NCI-H82 treated with DMSO at 0.1 percent for 48 hours (cell line): ENCODE results near the gene TSPAN17.

ENCODE experiments used
- DNase-seq: peaks from one replicate; lab custom pipeline; 2025; ENCODE audit not compliant: unreplicated experiment; lab: John Stamatoyannopoulos, UW

TSPAN17 gene

DNA sequence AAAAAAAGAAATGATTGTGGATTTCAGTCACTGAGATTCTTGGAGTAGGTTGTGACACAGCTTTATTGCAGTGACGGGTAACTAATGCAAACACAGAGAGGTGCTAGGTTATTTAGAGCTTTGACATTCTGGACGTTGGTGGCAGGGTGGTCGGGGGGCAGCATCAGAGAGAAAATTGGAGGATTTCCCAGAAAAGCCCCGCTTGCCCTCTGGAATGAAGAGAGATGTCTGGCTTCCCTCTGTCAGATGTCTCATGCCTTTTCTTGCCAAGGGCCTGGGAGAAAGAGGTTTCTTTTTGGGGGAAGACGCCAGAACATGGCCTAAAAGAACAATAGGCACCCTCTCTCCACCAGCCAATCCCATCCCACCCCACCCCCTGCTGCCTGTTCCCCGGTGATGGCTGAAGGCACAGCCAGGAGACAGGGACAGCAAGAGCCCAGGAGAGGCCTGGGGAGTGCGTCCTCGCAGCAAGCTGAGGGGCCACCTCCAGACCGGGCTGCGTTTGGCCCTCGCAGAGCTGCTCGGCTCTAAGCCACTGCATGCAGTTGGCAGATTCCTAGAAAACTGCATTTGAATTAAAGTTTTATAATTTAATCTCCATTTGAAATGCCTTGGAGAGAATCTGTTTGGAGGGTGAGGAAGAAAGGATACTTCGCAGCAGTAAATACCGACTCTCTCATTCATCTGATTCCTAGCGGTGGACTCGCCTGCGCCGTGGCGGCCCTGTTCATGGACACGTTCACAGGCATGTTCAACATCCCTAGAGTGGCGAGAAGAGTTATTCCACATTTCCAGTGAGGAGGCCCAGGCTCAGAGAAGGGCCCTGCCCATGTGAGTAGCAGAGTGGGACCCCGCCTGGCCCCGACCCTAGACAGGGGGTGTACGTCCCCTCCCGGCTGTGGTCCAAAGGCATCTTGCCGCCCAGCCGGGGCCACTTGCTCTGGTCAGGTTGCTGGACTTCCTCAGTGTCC is 55.7 kb downstream of the TSPAN17 start:
- DNase-seq, result no peak

DNA sequence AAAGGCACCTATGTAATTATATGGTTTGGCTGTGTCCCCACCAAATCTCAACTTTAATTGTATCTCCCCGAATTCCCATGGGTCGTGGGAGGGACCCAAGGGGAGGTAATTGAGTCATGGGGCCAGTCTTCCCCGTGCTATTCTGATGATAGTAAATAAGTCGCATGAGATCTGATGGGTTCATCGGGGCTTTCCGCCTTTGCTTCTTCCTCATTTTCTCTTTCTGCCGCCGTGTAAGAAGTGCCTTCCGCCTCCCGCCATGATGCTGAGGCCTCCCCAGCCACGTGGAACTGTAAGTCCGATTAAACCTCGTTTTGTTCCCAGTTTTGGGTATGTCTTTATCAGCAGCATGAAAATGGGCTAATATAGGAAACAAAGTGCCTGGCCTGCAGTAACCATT is 56.6 kb downstream of the TSPAN17 start:
- no peak for DNase-seq

DNA sequence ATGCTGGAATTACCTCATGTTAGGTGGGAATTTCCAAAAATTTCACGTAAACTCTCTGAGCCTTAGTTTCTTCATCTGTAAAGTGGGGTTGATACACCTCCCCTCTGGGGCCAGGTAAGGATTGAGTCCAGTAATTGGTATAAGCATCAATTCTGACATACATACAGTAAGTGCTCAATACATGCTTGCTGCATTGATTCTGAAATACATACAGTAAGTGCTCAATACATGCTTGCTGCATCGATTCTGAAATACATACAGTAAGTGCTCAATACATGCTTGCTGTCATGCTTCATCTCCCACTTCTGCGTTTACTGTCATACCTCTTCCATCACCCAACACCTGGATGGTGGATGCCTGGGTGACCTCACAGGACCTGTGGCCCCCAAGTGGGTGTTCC is 57.1 kb downstream of the TSPAN17 start:
- no peak for DNase-seq

DNA sequence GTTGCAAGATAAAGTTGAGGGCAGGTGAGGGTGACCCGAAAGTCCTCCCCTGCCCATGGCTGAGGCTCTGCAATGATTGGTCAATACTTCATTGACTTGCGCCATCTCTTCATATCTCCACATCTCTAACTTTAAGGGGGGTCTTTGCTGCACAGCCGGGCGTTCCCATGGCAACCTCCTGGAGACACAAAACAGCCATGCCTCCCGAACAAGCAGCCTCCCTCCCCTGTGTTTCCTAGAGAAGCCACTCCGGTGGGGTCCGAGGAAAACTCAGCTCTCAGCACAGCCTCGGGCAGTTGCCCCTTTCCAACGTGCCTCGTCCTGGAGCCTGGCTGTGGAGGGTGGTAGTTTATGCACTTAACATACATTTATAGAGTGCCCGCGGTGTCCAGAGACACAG is 57.5 kb downstream of the TSPAN17 start:
- no peak for DNase-seq
